GM12878 (cell line): Measurements from ENCODE around the gene CRY1.

Source experiments
- CHD4 ChIP-seq: fragments of 200-600 bp; sonication (generic); IDR thresholded peaks from 2 replicates; pipeline ENCODE4 v1.6.1; 2016; ENCODE audit warnings: mild to moderate bottlenecking
- FOXK2 ChIP-seq: fragments of 450-650 bp; IDR thresholded peaks from 2 replicates; pipeline ENCODE4 v1.6.1; 2017; ENCODE audit warnings: mild to moderate bottlenecking, moderate library complexity
- NFYA ChIP-seq: IDR thresholded peaks from 2 replicates; pipeline ENCODE4 v1.6.1; 2011; ENCODE audit warnings: low read depth, mild to moderate bottlenecking, low read length, improper control_type of control experiment, borderline replicate concordance
- POLR2A ChIP-seq: IDR thresholded peaks from 2 replicates; pipeline ENCODE4 v1.6.1; 2011; ENCODE audit warnings: low read depth, mild to moderate bottlenecking, low read length
- SMAD1 ChIP-seq: fragments of 450-650 bp; IDR thresholded peaks from 2 replicates; pipeline ENCODE4 v1.6.1; 2018; ENCODE audit warnings: mild to moderate bottlenecking, low read depth; ENCODE audit not compliant: partially characterized antibody
- TBL1XR1 ChIP-seq: IDR thresholded peaks from 2 replicates; pipeline ENCODE4 v1.6.1; 2012; ENCODE audit warnings: low read depth, low read length, improper control_type of control experiment
- ZNF274 ChIP-seq: IDR thresholded peaks from one replicate; pipeline ENCODE4 v1.8.0; 2011; ENCODE audit not compliant: insufficient read length, insufficient read depth
- TF ChIP-seq, protein P1 (sequence below): IDR thresholded peaks from 2 replicates; pipeline ENCODE4 v1.6.1; 2011; ENCODE audit warnings: mild to moderate bottlenecking, low read depth, low read length, moderate library complexity; ENCODE audit not compliant: insufficient replicate concordance
- TF ChIP-seq, protein P2 (sequence below): IDR thresholded peaks from 2 replicates; pipeline ENCODE4 v1.6.1; 2012; ENCODE audit warnings: low read depth, low read length, improper control_type of control experiment
- TF ChIP-seq, protein P3 (sequence below), 3 experiments: IDR thresholded peaks in 2 of 3; conservative IDR thresholded peaks in 1 of 3; 2 replicates each; pipeline ENCODE4 v1.5.1; 2011; ENCODE audit warnings: low read depth in 3 of 3, low read length in 3 of 3, mild to moderate bottlenecking in 3 of 3, control low read depth in 2 of 3, moderate library complexity in 2 of 3, inconsistent platforms in 1 of 3, mixed read lengths in 1 of 3; ENCODE audit not compliant: control insufficient read depth in 2 of 3, insufficient read depth in 1 of 3; ENCODE audit errors: extremely low read depth in 1 of 3
- TF ChIP-seq, protein P4 (sequence below): fragments of 450-650 bp; IDR thresholded peaks from 2 replicates; pipeline ENCODE4 v1.6.1; 2017; ENCODE audit warnings: mild to moderate bottlenecking

DNA sequence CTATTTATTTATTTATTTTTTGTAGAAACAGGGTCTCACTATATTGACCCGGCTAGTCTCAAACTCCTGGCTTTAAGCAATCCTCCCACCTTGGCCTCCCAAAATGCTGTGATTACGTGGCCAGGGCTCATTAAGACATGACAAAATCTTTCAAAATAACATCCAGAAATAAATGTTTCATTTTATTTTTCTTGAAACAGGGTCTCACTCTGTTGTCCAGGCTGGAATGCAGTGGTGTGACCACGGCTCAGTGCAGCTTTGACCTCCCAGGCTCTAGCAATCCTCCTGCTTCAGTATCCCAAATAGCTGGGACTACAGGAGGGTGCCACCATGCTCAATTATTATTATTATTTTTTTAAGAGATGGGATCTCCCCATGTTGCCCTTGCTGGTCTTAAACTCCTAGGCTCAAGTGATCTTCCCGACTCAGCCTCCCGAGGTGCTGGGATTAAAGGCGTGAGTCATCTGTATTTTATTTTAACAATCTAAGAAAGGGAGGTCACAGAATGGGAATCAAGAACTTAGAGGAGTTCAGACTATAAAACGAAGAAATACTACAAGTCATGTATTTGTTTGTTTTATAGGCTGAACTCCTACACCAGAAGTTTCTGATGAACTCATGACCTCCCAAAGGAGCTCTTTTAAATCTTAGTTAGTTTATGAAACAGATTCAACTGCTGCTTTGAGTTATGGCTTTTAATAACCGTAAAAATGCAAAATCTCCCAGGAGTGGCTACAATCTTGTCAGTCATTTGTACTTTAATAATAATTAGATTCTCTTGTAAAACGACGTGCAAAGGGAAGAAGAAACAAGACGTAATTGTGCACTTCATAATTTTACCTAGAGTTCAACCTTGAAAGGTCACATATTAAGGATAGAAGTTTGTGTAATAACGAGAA, 139.7 kb downstream of the CRY1 start:
- TF ChIP-seq NFYA (no peak), CHD4 (no peak), ZNF274 (no peak), FOXK2 (no peak), POLR2A (no peak), SMAD1 (no peak), TBL1XR1 (no peak)
- TF ChIP-seq, protein P1, sequence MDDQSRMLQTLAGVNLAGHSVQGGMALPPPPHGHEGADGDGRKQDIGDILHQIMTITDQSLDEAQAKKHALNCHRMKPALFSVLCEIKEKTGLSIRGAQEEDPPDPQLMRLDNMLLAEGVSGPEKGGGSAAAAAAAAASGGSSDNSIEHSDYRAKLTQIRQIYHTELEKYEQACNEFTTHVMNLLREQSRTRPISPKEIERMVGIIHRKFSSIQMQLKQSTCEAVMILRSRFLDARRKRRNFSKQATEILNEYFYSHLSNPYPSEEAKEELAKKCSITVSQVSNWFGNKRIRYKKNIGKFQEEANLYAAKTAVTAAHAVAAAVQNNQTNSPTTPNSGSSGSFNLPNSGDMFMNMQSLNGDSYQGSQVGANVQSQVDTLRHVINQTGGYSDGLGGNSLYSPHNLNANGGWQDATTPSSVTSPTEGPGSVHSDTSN: no peak
- TF ChIP-seq, protein P2, sequence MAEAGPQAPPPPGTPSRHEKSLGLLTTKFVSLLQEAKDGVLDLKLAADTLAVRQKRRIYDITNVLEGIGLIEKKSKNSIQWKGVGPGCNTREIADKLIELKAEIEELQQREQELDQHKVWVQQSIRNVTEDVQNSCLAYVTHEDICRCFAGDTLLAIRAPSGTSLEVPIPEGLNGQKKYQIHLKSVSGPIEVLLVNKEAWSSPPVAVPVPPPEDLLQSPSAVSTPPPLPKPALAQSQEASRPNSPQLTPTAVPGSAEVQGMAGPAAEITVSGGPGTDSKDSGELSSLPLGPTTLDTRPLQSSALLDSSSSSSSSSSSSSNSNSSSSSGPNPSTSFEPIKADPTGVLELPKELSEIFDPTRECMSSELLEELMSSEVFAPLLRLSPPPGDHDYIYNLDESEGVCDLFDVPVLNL: no peak
- TF ChIP-seq, protein P3, sequence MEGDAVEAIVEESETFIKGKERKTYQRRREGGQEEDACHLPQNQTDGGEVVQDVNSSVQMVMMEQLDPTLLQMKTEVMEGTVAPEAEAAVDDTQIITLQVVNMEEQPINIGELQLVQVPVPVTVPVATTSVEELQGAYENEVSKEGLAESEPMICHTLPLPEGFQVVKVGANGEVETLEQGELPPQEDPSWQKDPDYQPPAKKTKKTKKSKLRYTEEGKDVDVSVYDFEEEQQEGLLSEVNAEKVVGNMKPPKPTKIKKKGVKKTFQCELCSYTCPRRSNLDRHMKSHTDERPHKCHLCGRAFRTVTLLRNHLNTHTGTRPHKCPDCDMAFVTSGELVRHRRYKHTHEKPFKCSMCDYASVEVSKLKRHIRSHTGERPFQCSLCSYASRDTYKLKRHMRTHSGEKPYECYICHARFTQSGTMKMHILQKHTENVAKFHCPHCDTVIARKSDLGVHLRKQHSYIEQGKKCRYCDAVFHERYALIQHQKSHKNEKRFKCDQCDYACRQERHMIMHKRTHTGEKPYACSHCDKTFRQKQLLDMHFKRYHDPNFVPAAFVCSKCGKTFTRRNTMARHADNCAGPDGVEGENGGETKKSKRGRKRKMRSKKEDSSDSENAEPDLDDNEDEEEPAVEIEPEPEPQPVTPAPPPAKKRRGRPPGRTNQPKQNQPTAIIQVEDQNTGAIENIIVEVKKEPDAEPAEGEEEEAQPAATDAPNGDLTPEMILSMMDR (IDR thresholded peaks at IDR 0.05 in 2 of 3, conservative IDR thresholded peaks at IDR 0.05 in 1 of 3; ENCODE audit: control insufficient read depth in 2 of 3, extremely low read depth in 1 of 3, insufficient read depth in 1 of 3, low read depth in 3 of 3, low read length in 3 of 3): no peak
- TF ChIP-seq, protein P4, sequence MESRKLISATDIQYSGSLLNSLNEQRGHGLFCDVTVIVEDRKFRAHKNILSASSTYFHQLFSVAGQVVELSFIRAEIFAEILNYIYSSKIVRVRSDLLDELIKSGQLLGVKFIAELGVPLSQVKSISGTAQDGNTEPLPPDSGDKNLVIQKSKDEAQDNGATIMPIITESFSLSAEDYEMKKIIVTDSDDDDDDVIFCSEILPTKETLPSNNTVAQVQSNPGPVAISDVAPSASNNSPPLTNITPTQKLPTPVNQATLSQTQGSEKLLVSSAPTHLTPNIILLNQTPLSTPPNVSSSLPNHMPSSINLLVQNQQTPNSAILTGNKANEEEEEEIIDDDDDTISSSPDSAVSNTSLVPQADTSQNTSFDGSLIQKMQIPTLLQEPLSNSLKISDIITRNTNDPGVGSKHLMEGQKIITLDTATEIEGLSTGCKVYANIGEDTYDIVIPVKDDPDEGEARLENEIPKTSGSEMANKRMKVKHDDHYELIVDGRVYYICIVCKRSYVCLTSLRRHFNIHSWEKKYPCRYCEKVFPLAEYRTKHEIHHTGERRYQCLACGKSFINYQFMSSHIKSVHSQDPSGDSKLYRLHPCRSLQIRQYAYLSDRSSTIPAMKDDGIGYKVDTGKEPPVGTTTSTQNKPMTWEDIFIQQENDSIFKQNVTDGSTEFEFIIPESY: no peak
